Osteocyte (in vitro differentiated cells): ENCODE measurements around the gene THBD. TPM values are rescaled to one million over a fixed set of nuclear protein-coding genes. Genes with fewer than 3 reads are reported as not detected.

Experiments
- DNase-seq: peaks from one replicate; pipeline ENCODE4 v3.0.0; 2021; ENCODE audit warnings: mixed read lengths; ENCODE audit not compliant: unreplicated experiment; ENCODE audit errors: extremely low spot score
- H3K27ac Mint-ChIP-seq: one replicate; pipeline ENCODE4 v1.8.0; 2021; ENCODE audit warnings: mild to moderate bottlenecking, mixed read lengths; ENCODE audit not compliant: unreplicated experiment
- H3K27me3 Mint-ChIP-seq: one replicate; pipeline ENCODE4 v1.8.0; 2021; ENCODE audit warnings: mixed read lengths; ENCODE audit not compliant: unreplicated experiment
- H3K36me3 Mint-ChIP-seq: one replicate; pipeline ENCODE4 v1.8.0; 2021; ENCODE audit warnings: mixed read lengths; ENCODE audit not compliant: unreplicated experiment
- H3K4me1 Mint-ChIP-seq: one replicate; pipeline ENCODE4 v1.8.0; 2021; ENCODE audit warnings: mixed read lengths; ENCODE audit not compliant: unreplicated experiment
- H3K4me3 Mint-ChIP-seq: one replicate; pipeline ENCODE4 v1.8.0; 2021; ENCODE audit warnings: mild to moderate bottlenecking, moderate library complexity, mixed read lengths; ENCODE audit not compliant: unreplicated experiment
- H3K9me3 Mint-ChIP-seq: one replicate; pipeline ENCODE4 v1.8.0; 2021; ENCODE audit warnings: mixed read lengths; ENCODE audit not compliant: unreplicated experiment
- total RNA-seq: library from RNA; stranded (reverse); gene quantifications from 2 replicates; pipeline ENCODE4 v1.2.1, GENCODE V29; 2021
- TF ChIP-seq, protein P1 (sequence below): fragments of 200-600 bp; sonication (generic); IDR thresholded peaks from 2 replicates; pipeline ENCODE4 v1.5.0; 2021; ENCODE audit warnings: antibody characterized with exemption, mild to moderate bottlenecking, moderate library complexity

THBD gene
- total RNA-seq, 1 donor from 2014 or later, result 66.3 TPM

DNA sequence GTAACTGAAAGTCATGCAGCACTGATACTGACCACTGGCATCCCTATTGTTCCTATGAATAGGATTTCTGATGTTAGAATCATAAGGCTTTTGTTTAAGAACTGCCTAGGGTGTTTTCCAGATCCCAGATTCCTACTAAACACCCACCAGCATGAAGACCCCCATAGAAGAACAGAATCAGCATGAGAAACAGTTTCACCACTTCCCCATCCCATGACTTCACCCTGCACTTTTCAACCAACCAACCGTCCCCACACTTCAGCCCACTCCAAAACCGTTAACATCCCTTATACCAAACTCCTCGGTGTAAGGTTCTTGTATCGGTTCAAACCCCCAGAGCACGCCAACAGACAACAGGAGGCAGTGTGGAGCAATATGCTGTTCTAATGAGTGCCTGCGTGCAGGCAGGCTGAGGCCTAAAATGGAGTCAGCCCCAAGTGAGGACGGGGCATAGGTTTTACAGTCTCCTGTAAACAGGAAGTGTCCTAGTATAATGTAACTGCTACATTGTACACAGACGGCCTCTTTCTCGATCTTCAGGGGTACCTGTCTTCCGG is 25.8 kb downstream of the THBD start:
- Mint-ChIP-seq H3K27ac (no peak overlapping the region), H3K4me3 (no peak overlapping the region), H3K36me3 (no peaks in the 10 kb centered on the region), H3K4me1 (no peaks in the 10 kb centered on the region), H3K9me3 (no peaks in the 10 kb centered on the region), H3K27me3 (no peaks in the 10 kb centered on the region)
- TF ChIP-seq, protein P1, sequence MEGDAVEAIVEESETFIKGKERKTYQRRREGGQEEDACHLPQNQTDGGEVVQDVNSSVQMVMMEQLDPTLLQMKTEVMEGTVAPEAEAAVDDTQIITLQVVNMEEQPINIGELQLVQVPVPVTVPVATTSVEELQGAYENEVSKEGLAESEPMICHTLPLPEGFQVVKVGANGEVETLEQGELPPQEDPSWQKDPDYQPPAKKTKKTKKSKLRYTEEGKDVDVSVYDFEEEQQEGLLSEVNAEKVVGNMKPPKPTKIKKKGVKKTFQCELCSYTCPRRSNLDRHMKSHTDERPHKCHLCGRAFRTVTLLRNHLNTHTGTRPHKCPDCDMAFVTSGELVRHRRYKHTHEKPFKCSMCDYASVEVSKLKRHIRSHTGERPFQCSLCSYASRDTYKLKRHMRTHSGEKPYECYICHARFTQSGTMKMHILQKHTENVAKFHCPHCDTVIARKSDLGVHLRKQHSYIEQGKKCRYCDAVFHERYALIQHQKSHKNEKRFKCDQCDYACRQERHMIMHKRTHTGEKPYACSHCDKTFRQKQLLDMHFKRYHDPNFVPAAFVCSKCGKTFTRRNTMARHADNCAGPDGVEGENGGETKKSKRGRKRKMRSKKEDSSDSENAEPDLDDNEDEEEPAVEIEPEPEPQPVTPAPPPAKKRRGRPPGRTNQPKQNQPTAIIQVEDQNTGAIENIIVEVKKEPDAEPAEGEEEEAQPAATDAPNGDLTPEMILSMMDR, result no peak
- DNase-seq, result no peak

DNA sequence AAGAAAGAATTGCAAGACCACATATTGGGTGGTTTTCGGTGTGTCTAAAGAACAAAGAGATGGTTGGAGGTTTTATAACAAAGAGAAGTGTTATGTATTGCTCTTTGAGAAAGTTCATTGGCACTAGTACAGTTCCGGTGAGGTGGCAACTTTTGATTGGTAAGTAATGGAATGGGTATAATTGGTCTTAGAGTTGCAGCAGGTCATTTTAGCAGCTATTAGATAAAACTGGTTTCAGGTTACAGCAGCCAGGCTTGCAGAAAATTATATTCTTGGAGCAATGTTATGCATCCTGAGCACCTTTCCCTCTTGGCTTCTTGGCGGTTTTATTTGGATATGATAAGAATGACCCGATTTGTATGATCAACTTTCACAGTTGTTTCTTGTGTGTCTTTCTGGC is 26.6 kb downstream of the THBD start:
- H3K27ac Mint-ChIP-seq, result no peak overlapping the region
- H3K36me3 Mint-ChIP-seq, result no peaks in the 10 kb centered on the region
- H3K4me1 Mint-ChIP-seq, result no peaks in the 10 kb centered on the region
- DNase-seq, result no peak
- no peaks in the 10 kb centered on the region for H3K27me3 Mint-ChIP-seq
- H3K9me3 Mint-ChIP-seq, result no peaks in the 10 kb centered on the region
- H3K4me3 Mint-ChIP-seq, result no peak overlapping the region
- TF ChIP-seq, protein P1, result no peak

DNA sequence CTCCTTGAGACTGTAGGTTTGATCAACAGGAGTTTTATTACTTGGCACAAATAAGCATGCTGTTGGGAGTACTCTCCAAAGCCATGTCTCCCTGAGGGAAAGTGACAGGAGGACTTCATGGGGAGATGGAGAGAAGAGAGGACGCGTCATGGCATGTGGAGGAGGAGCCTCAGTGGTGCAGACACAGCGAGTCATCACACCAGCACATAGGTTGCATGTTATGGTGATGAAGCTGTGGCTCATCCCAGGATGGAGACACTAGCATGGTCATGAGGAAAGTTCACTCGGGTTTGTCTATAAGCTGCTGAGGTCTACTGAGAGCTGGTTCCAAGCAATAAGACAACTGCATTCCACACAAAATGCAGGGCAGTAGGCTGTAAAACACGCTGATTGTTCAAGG is 27.5 kb downstream of the THBD start:
- TF ChIP-seq, protein P1, result no peak
- no peaks in the 10 kb centered on the region for H3K4me1 Mint-ChIP-seq
- DNase-seq, result no peak
- no peaks in the 10 kb centered on the region for H3K36me3 Mint-ChIP-seq
- no peak overlapping the region for H3K27ac Mint-ChIP-seq
- no peaks in the 10 kb centered on the region for H3K27me3 Mint-ChIP-seq
- no peak overlapping the region for H3K4me3 Mint-ChIP-seq
- no peaks in the 10 kb centered on the region for H3K9me3 Mint-ChIP-seq

DNA sequence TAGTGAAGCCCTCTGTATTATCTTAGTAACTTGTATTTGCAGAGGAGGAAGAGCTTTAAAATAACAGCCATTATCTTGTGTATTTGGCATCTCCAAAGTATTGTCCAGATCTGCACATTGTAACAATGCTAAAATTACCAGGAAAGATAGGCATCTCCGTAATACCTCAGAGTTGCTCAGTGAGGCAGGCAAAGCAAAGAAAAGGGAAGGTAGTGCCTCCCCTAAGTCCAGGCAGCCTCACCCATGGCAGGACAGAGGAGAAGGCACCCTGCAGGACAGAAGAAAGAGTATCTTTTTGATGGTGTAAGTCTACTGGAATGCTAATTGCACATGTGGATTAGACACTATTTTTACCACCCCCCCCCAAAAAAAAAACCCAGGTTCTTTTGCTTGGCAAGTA is 27.9 kb downstream of the THBD start:
- no peak overlapping the region for H3K27ac Mint-ChIP-seq
- H3K9me3 Mint-ChIP-seq, result no peaks in the 10 kb centered on the region
- no peak for DNase-seq
- H3K4me1 Mint-ChIP-seq, result no peaks in the 10 kb centered on the region
- no peak overlapping the region for H3K4me3 Mint-ChIP-seq
- TF ChIP-seq, protein P1, result no peak
- H3K27me3 Mint-ChIP-seq, result no peaks in the 10 kb centered on the region
- no peaks in the 10 kb centered on the region for H3K36me3 Mint-ChIP-seq

DNA sequence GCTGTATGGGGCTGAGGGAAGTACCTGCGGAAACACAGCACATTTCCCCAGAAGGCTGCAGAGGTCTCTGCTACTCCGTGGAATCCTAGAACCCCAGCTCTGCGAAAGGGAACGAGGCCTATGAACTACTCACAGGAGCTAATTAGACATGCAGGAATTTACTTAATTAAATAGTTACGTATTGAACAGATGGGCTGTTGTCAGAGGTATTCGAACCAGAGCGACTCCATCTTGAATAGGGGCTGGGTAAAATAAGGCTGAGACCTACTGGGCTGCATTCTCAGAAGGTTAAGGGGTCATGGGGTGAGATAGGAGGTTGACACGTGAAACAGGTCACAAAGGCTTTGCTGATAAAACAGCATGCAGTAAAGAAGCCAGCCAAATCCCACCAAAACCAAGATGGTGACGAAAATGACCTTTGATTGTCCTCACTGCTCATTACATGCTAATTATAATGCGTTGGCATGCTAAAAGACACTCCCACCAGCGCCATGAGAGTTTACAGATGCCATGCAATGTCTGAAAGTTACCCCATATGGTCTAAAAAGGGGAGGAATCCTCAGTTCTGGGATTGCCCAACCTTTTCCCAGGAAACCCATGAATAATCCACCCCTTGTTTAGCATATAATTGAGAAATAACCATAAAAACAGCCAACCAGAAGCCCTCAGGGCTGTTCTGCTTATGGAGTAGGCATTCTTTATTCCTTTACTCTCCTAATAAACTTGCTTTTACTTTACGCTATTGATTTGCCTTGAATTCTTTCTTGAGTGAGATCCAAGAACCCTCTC is 29.0 kb downstream of the THBD start:
- H3K4me3 Mint-ChIP-seq, result no peak overlapping the region
- H3K27me3 Mint-ChIP-seq, result no peaks in the 10 kb centered on the region

More for the DNA sequence above, 29.0 kb downstream of the THBD start:
- no peaks in the 10 kb centered on the region for H3K4me1 Mint-ChIP-seq
- no peak for DNase-seq
- no peaks in the 10 kb centered on the region for H3K36me3 Mint-ChIP-seq
- no peak overlapping the region for H3K27ac Mint-ChIP-seq
- TF ChIP-seq, protein P1, result no peak
- no peaks in the 10 kb centered on the region for H3K9me3 Mint-ChIP-seq
